Upper lobe of left lung (tissue), 6 donors: ENCODE results near the gene NBAS. TPM values are rescaled to one million over a fixed set of nuclear protein-coding genes. Genes with fewer than 3 reads are reported as not detected.

Experiments
- ATAC-seq, 2 donors: fragments of 200-7000 bp; cut with Tn5 transposase; one replicate each; pipeline ENCODE4 v1.9.1; 2022; ENCODE audit warnings: mild to moderate bottlenecking in 2 of 2, moderate library complexity in 2 of 2; ENCODE audit not compliant: low FRiP score in 2 of 2
- DNase-seq, 2 donors: peaks; one replicate each; pipeline ENCODE4 v3.0.0-alpha.2; 2019 to 2020
- H3K27ac ChIP-seq, 4 donors: fragments of 200-600 bp; sonication (generic); one replicate each; pipeline ENCODE4 v1.5.1; 2016 to 2019
- H3K27me3 ChIP-seq, 4 donors: fragments of 200-600 bp; sonication (generic); one replicate each; pipeline ENCODE4 v1.5.1; 2017 to 2019
- H3K36me3 ChIP-seq, 4 donors: fragments of 200-600 bp; sonication (generic); one replicate each; pipeline ENCODE4 v1.5.1; 2016 to 2019
- H3K4me1 ChIP-seq, 4 donors: fragments of 200-600 bp; sonication (generic); one replicate each; pipeline ENCODE4 v1.5.1; 2018 to 2019
- H3K4me3 ChIP-seq, 4 donors: fragments of 200-600 bp; sonication (generic); one replicate each; pipeline ENCODE4 v1.5.1; 2017 to 2019; ENCODE audit warnings: mild to moderate bottlenecking in 2 of 4, moderate library complexity in 1 of 4
- H3K9me3 ChIP-seq, 4 donors: fragments of 200-600 bp; sonication (generic); one replicate each; pipeline ENCODE4 v1.5.1; 2018 to 2019
- EP300 ChIP-seq, 4 donors: sonication (generic); formaldehyde crosslinking; IDR thresholded peaks; one replicate each; pipeline ENCODE4 v1.5.1; 2017; ENCODE audit warnings: antibody characterized with exemption in 4 of 4, control low read depth in 2 of 4
- POLR2A ChIP-seq, 4 donors: fragments of 450-650 bp; IDR thresholded peaks; one replicate each; pipeline ENCODE4 v1.5.1; 2016 to 2017; ENCODE audit warnings: antibody characterized with exemption in 4 of 4, mild to moderate bottlenecking in 2 of 4
- POLR2AphosphoS5 ChIP-seq, 2 donors: sonication (generic); formaldehyde crosslinking; IDR thresholded peaks; one replicate each; pipeline ENCODE4 v1.5.1; 2017; ENCODE audit warnings: antibody characterized with exemption in 2 of 2
- WGBS, 2 donors: methylation state at CpG; one replicate each; pipeline ENCODE4 v1.1.5; 2017 to 2018; 5-methylcytosine and 5-hydroxymethylcytosine counted together
- total RNA-seq, 6 donors: library from RNA; depleted of rRNA in 4 of 6; stranded (reverse); fragments of >200 nt in 4 of 6; gene quantifications; one replicate each; pipeline versions ENCODE4 v1.1.0 to v1.2.1, GENCODE V29; 2016 to 2021
- TF ChIP-seq, protein P1 (sequence below), 6 experiments: fragments of 450-650 bp in 4 of 6; fragments of 200-600 bp in 2 of 6; sonication (generic) in 2 of 6; IDR thresholded peaks; one replicate each; pipeline ENCODE4 v1.5.1; 2016 to 2019; ENCODE audit warnings: antibody characterized with exemption in 6 of 6
- donor health status: DM: no; HTN: no; CAD: no; lungs with moderate emphysema.
- donor health status: DM: no; HTN: yes; CAD: no; lungs with severe emphysema.

NBAS gene
- total RNA-seq, 6 donors from 2014 or later: 33.2 to 75.5 (median 43.1) TPM

- no peak for ATAC-seq
- TF ChIP-seq EP300 (IDR thresholded peaks at IDR 0.05) (no peak), POLR2A (IDR thresholded peaks at IDR 0.05) (no peak)
- TF ChIP-seq, protein P1, sequence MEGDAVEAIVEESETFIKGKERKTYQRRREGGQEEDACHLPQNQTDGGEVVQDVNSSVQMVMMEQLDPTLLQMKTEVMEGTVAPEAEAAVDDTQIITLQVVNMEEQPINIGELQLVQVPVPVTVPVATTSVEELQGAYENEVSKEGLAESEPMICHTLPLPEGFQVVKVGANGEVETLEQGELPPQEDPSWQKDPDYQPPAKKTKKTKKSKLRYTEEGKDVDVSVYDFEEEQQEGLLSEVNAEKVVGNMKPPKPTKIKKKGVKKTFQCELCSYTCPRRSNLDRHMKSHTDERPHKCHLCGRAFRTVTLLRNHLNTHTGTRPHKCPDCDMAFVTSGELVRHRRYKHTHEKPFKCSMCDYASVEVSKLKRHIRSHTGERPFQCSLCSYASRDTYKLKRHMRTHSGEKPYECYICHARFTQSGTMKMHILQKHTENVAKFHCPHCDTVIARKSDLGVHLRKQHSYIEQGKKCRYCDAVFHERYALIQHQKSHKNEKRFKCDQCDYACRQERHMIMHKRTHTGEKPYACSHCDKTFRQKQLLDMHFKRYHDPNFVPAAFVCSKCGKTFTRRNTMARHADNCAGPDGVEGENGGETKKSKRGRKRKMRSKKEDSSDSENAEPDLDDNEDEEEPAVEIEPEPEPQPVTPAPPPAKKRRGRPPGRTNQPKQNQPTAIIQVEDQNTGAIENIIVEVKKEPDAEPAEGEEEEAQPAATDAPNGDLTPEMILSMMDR (IDR thresholded peaks at IDR 0.05): no peak
- DNase-seq: no peak
- no peak overlapping the region for H3K4me3 ChIP-seq
- WGBS, 2 donors: 92 to 94% methylated on average over 5 of the region's 5 CpGs
- no peaks in the 10 kb centered on the region for H3K9me3 ChIP-seq
- H3K27me3 ChIP-seq: no peaks in the 10 kb centered on the region
- H3K36me3 ChIP-seq: no peaks in the 10 kb centered on the region
- no peak overlapping the region for H3K27ac ChIP-seq
- no peaks in the 10 kb centered on the region for H3K4me1 ChIP-seq
Measured at GRCh38 chr2:15432642-15433256, 128.4 kb downstream of the NBAS start.

DNA sequence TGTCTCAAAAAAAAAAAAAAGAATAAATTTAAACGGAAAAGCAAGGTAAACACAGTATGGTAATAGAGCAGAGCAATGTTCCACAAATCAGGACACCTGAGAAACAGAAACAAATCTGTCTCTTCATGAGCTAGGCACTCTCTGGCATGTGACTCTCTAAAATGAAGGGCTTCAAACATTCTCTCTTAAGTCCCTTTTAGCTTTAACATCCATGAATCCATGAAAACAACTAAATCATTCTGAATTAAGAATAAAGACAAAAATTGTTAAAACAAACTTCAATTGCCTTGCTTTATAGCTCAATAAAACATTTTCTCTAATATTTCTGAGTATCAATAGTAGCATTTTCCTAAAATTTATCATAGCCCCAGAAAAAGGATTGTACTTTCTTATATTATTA lies 132.1 kb downstream of the NBAS start:
- H3K9me3 ChIP-seq: no peaks in the 10 kb centered on the region
- ATAC-seq (no peak), DNase-seq (no peak)
- H3K36me3 ChIP-seq: peaks cover 0 to 4% (median 3%) of the 10 kb centered on the region in 4 donors
- H3K4me3 ChIP-seq: no peak overlapping the region
- no peaks in the 10 kb centered on the region for H3K27me3 ChIP-seq
- TF ChIP-seq POLR2AphosphoS5 (IDR thresholded peaks at IDR 0.05): no peak
- TF ChIP-seq, protein P1 (IDR thresholded peaks at IDR 0.05): no peak
- no peak for TF ChIP-seq EP300 (IDR thresholded peaks at IDR 0.05)
- no peak for TF ChIP-seq POLR2A (IDR thresholded peaks at IDR 0.05)
- no peaks in the 10 kb centered on the region for H3K4me1 ChIP-seq
- 82 to 91% methylated on average over 1 of the region's 1 CpG for WGBS, 2 donors
- H3K27ac ChIP-seq: no peak overlapping the region

- Histone ChIP-seq H3K4me3 (no peak overlapping the region), H3K9me3 (no peaks in the 10 kb centered on the region), H3K4me1 (no peaks in the 10 kb centered on the region), H3K27me3 (no peaks in the 10 kb centered on the region), H3K36me3 (peaks cover 0 to 15% (median 4%) of the 10 kb centered on the region in 4 donors), H3K27ac (no peak overlapping the region)
- ATAC-seq (no peak), DNase-seq (no peak)
- TF ChIP-seq EP300 (IDR thresholded peaks at IDR 0.05): no peak
Measured at GRCh38 chr2:15427987-15428386, 133.1 kb downstream of the NBAS start.

GRCh38 chr2:15426606-15427005 lies 134.5 kb downstream of the NBAS start:
- no peak for TF ChIP-seq EP300 (IDR thresholded peaks at IDR 0.05)
- TF ChIP-seq, protein P1 (IDR thresholded peaks at IDR 0.05): no peak
- no peak for TF ChIP-seq POLR2A (IDR thresholded peaks at IDR 0.05)
- TF ChIP-seq POLR2AphosphoS5 (IDR thresholded peaks at IDR 0.05): no peak

GRCh38 chr2:15425712-15426111 lies 135.4 kb downstream of the NBAS start:
- Histone ChIP-seq H3K27me3 (no peaks in the 10 kb centered on the region), H3K9me3 (no peaks in the 10 kb centered on the region), H3K27ac (no peak overlapping the region), H3K4me1 (no peaks in the 10 kb centered on the region), H3K4me3 (no peak overlapping the region), H3K36me3 (peaks cover 0 to 17% (median 4%) of the 10 kb centered on the region in 4 donors)
- ATAC-seq (no peak), DNase-seq (no peak)
- TF ChIP-seq POLR2A (IDR thresholded peaks at IDR 0.05) (no peak), POLR2AphosphoS5 (IDR thresholded peaks at IDR 0.05) (no peak), EP300 (IDR thresholded peaks at IDR 0.05) (no peak)
- TF ChIP-seq, protein P1 (IDR thresholded peaks at IDR 0.05): no peak
- 75 to 79% methylated on average over 4 of the region's 4 CpGs for WGBS, 2 donors

More at GRCh38 chr2:15426606-15427005, 134.5 kb downstream of the NBAS start:
- 85 to 91% methylated on average over 5 of the region's 5 CpGs for WGBS, 2 donors
- Histone ChIP-seq H3K9me3 (no peaks in the 10 kb centered on the region), H3K4me3 (no peak overlapping the region), H3K36me3 (peaks cover 0 to 15% (median 4%) of the 10 kb centered on the region in 4 donors), H3K27me3 (no peaks in the 10 kb centered on the region), H3K4me1 (no peaks in the 10 kb centered on the region), H3K27ac (no peak overlapping the region)
- DNase-seq (no peak), ATAC-seq (no peak)
